HL-60/S4 treated with phorbol 12-myristate 13-acetate at 8.2 ng/mL for 4 days and 3 days (cell line): ENCODE measurements around the gene DNAH1.

ENCODE experiments used
- in situ Hi-C: fragments of 300-500 bp; cut with MboI; formaldehyde crosslinking; loops from 2 replicates; pipeline ENCODE4 v1.15.0; 2022; ENCODE audit warnings: low sequenced_read_pairs

The DNAH1 gene

GRCh38 chr3:52430416-52430810, 114.3 kb downstream of the DNAH1 start:
- in situ Hi-C loops, result no loop called here

GRCh38 chr3:52431459-52432223, 115.5 kb downstream of the DNAH1 start:
- in situ Hi-C loops, result no loop called here

GRCh38 chr3:52432225-52432624, 116.1 kb downstream of the DNAH1 start:
- in situ Hi-C loops, result no loop called here

DNA sequence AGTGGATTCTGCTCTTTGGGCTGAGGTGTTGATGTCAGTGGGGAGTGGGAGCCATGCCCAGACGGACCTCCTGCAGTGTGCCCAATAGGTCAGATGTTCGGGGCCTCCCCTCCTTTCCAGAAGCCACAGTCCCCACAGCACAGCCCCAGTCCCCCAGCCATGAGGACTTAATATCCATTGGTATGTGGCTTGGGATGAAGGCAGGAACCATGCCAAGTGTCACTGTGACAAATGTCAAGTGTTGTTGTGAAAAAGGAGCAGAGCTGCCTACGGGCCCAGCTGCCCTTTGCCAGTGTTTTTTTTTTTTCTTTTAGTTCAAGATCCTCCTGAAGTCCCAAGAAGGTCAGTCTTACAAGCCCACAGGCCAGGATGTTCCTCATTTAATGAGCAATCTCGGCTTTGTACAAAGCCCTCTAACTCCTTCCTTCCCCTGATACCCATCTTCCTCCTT, 116.6 kb downstream of the DNAH1 start:
- in situ Hi-C loops, result no loop called here

DNA sequence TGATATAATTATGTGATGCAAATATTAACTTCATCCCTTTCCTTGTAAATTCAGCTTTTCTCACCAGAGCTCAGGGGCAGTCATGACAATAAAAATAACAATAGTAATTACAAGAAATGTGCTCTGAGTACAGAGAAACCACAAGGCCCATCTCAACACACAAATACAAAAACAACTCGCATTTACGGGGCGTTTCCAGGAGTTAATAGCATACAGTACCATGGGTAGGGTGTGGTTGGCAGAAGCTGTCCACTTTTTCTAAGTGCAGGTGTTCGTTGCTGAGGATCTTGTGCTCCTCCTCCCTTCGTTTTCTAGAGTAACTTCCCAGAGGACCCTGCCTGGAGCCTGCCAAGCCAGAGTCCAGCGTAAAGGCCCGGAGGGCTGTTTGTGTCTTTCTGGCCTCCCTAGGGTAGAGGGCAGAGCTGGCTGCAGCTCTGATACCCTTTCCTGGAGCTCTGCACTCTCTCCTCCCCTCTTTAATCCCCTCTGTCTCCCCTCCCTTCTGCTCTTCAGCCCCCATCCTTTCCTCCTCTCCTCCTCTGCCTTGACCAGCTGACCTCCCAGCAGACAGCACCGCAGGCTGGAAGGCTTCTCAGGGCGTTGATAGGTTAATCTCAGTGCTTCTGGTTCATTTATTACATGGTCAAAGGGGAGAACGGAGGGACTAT, 117.3 kb downstream of the DNAH1 start:
- in situ Hi-C loops, result no loop called here

DNA sequence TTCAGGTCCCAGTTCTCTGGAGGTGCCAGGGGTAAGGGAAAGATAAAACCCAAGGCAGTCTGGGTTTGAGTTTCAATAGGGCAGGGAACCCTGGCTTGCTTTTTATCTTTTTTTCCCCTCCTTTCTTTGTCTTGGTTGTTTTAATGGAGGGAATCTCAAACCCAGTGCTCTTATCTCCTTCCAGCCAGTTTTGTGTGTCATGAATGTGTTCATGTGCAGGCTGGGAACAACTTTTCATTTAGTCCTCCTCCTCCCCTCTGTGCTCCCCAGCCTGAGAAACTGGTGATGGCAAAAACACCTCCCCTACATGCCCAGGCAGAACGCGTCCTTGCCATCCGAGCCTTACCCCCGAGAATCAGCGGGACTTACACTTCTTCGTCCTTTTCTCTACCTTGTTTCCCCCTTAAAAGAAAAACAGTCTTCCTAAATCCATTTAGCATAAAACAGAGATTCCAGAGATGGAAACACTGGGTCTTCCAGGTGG, 117.9 kb downstream of the DNAH1 start:
- in situ Hi-C loops, result no loop called here

- in situ Hi-C loops, result no loop called here
These were observed 118.5 kb downstream of the DNAH1 start for GRCh38 chr3:52434491-52435115.

DNA sequence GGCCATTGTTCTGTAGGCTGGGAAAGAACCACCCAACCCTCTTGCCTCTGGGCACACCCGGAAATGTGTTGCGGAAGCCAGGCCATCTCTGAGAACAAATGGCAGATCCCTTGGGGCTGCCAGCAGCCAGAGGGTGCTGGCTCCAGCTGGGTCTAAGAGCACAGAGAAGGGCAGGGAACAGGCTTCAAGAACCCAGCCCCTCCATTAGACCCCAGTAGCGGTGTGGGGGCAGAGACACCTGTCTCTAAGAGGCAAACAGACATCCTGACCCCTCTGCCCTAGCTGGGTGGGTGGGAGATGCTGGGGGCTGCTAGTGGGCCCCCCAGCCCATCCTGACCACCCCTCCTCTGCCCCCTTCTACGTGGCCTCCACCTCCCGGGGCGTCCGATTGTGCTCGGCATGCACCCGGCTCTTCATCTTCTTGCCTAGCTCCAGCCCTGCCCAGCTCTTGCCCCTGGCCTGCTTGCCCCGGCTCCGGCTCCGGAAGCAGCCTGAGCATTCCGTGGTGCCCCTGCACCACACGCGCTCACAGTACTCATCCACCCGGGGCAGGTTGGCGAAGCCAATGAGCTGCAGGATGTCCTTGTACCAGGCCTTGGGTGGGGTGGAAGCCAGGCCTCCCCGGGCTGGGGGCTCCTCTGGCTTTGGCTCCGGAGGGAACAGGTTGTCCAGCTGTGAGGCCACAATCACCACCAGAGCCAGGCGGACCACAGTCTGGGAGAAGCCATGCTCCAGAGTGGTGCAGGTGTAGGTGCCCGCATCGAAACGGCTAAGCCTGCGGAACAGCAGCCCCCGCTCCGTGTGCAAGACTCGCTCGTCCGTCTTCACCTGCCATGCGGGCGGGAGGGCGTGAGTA, 119.4 kb downstream of the DNAH1 start:
- in situ Hi-C loops, result no loop called here

DNA sequence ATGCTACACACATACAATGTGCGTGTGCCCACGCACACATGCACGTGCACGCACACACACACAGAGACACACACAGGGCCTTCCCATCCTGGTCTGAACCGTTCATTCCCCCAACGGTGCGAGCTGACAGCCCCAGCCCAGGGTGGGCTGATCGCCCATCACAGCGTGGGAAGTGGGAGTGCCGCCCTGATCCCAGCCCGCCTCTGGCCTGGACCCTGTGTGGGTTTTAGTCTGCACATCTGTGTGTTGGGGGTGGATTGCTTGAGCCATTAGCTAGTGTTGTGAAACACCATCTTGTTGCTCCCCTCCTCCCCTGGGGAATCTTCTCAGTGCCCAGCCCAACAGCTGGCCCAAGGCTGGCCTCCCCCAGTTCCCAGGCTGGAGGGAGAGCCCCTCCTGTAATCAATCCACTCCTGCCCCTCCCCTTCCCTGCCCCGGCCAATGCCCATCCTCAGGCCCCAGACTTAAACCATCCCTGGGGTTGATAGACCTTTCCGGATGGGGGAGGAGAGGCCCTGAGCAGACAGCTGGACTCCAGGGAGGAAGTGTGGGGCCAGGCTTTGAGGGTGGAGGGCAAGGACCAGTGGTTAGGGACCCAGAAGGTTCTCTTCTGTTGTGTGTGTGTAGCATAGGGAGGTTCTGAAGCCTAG, 120.5 kb downstream of the DNAH1 start:
- in situ Hi-C loops, result no loop called here

DNA sequence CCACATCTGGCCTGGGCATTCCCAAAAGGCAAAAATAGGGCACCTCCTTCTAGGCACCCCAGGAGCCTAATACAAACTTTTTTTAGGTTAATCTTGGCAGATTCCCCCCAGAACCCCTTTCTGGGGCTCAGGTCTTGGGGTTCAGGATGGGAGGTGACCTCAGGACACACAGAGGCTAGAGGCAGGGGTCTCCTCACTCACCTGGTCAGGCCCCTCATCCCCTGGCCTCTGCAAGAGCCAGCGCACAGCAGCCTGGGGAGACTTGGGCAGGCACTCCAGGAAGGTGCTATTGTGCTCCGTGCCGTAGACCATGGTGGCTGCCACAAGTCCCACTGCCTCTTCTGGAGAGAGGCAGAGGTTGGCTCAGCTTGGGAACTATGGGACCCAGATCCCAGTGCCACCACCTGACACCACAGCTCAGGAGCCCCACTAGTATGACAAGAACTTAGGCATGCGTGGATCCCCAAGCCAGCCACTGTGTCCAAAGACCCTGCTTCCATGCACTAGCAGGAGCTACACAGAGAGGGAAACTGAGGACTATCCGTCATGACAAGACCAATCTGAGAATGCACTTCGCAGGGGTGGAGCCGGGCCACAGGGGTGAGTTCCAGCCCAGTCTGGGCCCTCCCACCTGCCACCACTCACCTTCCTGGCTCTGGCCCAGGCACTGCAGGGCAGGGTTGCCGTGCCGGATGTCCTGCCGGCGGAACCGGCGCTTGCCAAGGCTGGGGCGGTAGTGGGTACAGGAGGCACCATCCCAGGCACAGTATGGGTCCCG, 121.4 kb downstream of the DNAH1 start:
- in situ Hi-C loops, result no loop called here

DNA sequence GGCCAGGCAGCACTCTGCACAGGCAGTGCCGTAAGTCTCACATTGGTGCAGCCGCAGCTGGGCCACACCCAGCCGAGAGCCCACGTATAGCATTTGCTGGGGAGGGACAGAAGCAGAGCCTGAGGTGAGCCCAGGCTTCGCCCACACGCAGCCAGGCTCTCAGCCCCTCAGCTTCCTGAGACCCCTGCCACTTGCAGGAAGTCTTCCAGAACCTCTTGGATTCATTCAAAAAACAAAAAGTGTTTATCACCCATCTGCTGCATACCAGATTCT, 121.9 kb downstream of the DNAH1 start:
- in situ Hi-C loops, result no loop called here

DNA sequence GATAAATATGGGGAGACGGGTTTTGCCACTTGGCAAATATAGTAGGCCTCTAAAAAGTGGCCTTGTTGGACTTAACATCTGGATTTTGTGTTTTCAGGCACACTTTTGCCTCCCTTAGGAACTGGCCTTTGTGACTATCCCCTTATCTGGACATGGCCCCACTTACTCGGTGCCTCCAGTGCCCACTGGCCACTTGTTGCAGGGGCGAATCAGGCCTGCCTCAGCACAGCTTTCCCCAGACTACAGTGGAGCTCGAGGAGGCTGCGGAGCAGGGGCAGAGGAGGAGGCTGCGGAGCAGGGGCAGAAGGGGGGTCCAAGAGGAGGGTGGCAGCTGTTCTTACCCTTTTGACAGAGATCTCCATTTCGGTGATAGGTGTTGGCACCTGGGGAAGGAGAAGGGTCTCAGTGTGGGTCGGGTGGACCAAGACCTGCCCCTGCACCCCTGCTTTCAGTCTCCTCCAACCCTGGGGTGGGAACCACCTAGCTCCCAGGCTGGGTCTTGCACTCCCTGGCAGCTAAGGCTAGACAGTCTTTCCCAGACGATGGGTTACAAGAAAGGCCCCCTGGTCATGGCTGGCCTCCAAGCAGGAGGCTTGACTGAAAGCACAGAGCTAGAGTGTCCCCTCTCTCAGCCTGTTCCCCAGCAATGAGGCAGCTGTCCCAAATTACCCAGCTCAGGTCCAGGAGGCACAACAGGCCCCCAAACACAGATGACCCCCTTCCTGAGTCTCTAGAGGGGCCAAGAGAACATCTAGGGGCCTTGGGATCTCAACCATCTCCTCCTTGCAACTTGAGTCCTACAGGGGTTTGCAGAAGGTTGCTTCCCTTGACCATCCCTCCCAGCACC, 122.7 kb downstream of the DNAH1 start:
- in situ Hi-C loops, result no loop called here

DNA sequence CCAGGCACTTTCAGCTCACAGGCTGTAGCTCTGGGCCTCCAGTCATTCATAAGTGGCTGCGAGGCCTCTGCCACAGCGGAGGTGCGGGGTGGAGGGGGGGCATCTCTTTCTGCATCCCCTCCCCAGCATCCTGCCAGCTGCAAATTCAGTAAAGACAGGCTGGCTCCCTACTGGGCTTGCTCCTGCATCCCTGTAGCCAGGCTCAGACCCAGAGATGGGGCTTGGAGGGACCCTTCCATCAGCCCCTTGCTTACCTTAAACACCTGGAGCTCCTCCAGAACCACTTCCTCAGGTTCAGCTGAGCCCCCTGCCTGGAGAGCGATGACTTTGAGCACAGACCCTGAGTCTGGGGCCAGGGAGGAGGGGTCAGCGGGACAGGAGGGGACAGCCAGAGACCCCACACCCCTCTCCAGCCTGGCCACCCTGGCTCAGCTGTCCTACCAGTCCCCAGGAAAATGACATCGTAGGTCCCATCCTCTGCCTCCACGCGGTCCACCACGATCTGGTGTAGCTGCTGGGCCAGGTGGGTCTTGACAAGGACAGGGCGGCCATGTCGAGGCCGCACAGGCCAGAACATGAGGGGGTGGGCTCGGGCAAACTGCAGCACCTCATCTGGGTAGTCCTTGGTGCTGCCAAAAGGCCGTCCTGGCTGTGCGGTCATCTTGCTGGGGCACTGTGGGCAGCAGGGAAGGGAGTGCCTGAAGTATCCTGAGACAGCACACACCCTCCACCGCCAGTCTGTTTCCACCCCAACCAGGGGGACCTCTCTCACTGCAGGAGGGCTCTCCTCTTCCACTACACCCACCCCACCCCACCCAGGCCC, 123.5 kb downstream of the DNAH1 start:
- in situ Hi-C loops, result no loop called here

DNA sequence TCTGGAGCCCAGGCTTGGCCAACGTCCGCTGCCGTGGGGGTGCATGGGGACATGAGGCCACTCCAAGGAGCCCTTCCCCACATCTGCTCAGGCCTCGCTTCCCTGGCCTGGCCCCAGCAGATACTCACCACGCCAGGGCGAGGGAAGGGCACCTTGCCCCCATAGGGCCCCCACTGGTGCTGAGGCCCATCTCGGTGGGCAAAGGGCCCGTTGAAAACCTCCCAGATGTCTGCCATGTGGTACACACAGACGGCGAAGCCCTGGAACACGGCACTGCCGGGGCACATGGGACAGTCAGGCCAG, 124.1 kb downstream of the DNAH1 start:
- in situ Hi-C loops, result no loop called here

GRCh38 chr3:52440671-52441070, 124.6 kb downstream of the DNAH1 start:
- in situ Hi-C loops, result no loop called here

GRCh38 chr3:52441091-52441771, 125.1 kb downstream of the DNAH1 start:
- in situ Hi-C loops, result no loop called here

- in situ Hi-C loops, result no loop called here
These were observed 125.7 kb downstream of the DNAH1 start for GRCh38 chr3:52441772-52442332.
